ENCODE measurements around the gene UBE4A.
A peak's percentile ranks its signal among the peaks of the same experiment; 100 is the strongest.

Gene UBE4A

GRCh38 chr11:118359295-118359958 lies at the start of gene UBE4A:
UBE4A (plus strand) TSS chr11:118359600; CDS start chr11:118365081, 5,481 bp downstream.
- peak; percentile 93 for DNase-seq

- DNase-seq: no peak
Measured at GRCh38 chr11:118310271-118310670, 49.1 kb upstream of the UBE4A start.

- no peak for DNase-seq
Measured at GRCh38 chr11:118310781-118311485, 48.5 kb upstream of the UBE4A start.

- DNase-seq: no peak
Measured at GRCh38 chr11:118311518-118311917, 47.9 kb upstream of the UBE4A start.

- DNase-seq: no peak
Measured at GRCh38 chr11:118312328-118312727, 47.1 kb upstream of the UBE4A start.

- no peak for DNase-seq
Measured at GRCh38 chr11:118313242-118313641, 46.2 kb upstream of the UBE4A start.

GRCh38 chr11:118314988-118315411 lies 44.4 kb upstream of the UBE4A start:
- no peak for DNase-seq

GRCh38 chr11:118318124-118318523 lies 41.3 kb upstream of the UBE4A start:
- no peak for DNase-seq

- no peak for DNase-seq
Measured at GRCh38 chr11:118318581-118319336, 40.6 kb upstream of the UBE4A start.

GRCh38 chr11:118319337-118319707 lies 40.1 kb upstream of the UBE4A start:
- DNase-seq: no peak

GRCh38 chr11:118320515-118320914 lies 38.9 kb upstream of the UBE4A start:
- no peak for DNase-seq

- DNase-seq: no peak
Measured at GRCh38 chr11:118321386-118322082, 37.9 kb upstream of the UBE4A start.

- DNase-seq: no peak
Measured at GRCh38 chr11:118322721-118323120, 36.7 kb upstream of the UBE4A start.

GRCh38 chr11:118325283-118325682 lies 34.1 kb upstream of the UBE4A start:
- no peak for DNase-seq

GRCh38 chr11:118328745-118329144 lies 30.7 kb upstream of the UBE4A start:
- no peak for DNase-seq

- DNase-seq: no peak
Measured at GRCh38 chr11:118334745-118335144, 24.7 kb upstream of the UBE4A start.

- peak; percentile 77 for DNase-seq
Measured at GRCh38 chr11:118338637-118339061, 20.8 kb upstream of the UBE4A start.

GRCh38 chr11:118339281-118339961 lies 20.0 kb upstream of the UBE4A start:
- no peak for DNase-seq

GRCh38 chr11:118340449-118340848 lies 19.0 kb upstream of the UBE4A start:
- DNase-seq: no peak

GRCh38 chr11:118341261-118341660 lies 18.1 kb upstream of the UBE4A start:
- no peak for DNase-seq

- no peak for DNase-seq
Measured at GRCh38 chr11:118341815-118342489, 17.4 kb upstream of the UBE4A start.

Measured in activated effector memory CD4-positive, alpha-beta T cell treated with Interleukin-2 at 50 U/mL for 16 hours (primary cell).